NCI-H146 treated with DMSO at 0.1 percent for 48 hours (cell line): Measurements from ENCODE around the gene WNK2.

Experiments
- DNase-seq: peaks from one replicate; lab custom pipeline; 2025; ENCODE audit not compliant: unreplicated experiment; lab: John Stamatoyannopoulos, UW

Gene WNK2

GRCh38 chr9:93184432-93185265 is 710 bp downstream of the WNK2 start:
- DNase-seq: no peak

DNA sequence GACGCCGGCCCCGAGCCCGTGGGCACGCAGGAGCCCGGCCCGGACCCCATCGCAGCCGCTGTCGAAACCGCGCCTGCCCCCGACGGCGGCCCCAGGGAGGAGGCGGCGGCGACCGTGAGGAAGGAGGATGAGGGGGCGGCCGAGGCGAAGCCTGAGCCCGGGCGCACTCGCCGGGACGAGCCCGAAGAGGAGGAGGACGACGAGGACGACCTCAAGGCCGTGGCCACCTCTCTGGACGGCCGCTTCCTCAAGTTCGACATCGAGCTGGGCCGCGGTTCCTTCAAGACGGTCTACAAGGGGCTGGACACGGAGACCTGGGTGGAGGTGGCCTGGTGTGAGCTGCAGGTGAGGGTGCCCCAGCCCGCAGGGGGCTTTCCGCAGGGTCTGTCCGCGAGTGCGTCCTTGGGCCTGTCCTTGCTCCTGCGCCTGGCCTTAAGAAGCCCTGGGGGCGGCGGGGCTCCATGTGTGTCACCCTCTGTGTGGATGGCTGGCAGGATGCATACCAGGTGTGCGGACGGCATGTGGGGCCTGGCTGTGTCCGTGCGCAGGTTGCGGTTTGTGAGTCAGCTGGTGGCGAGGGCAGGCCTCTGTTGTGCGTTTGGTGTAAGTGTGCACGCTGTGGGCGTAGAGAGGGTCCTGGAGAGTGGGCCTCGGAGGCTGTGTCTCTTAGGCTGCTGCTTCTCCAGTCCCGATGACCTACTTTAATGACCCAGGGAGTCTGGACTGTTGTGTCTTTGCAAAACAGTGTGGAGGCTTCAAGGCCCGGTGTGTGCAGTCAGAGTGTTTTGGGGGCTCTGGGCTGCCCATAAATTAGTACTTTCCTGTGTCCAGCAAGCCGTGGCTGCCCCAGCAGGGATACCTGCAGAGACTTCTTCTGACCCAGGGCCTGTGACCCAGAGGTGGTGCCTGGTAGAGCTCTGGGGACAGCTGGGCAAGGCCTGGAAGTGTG is 1.6 kb downstream of the WNK2 start:
- no peak for DNase-seq

- DNase-seq: no peak
These were observed 2.4 kb downstream of the WNK2 start for GRCh38 chr9:93186215-93186945.

- DNase-seq: no peak
These were observed 3.1 kb downstream of the WNK2 start for GRCh38 chr9:93187047-93187446.

GRCh38 chr9:93187574-93187973 is 3.6 kb downstream of the WNK2 start:
- no peak for DNase-seq

DNA sequence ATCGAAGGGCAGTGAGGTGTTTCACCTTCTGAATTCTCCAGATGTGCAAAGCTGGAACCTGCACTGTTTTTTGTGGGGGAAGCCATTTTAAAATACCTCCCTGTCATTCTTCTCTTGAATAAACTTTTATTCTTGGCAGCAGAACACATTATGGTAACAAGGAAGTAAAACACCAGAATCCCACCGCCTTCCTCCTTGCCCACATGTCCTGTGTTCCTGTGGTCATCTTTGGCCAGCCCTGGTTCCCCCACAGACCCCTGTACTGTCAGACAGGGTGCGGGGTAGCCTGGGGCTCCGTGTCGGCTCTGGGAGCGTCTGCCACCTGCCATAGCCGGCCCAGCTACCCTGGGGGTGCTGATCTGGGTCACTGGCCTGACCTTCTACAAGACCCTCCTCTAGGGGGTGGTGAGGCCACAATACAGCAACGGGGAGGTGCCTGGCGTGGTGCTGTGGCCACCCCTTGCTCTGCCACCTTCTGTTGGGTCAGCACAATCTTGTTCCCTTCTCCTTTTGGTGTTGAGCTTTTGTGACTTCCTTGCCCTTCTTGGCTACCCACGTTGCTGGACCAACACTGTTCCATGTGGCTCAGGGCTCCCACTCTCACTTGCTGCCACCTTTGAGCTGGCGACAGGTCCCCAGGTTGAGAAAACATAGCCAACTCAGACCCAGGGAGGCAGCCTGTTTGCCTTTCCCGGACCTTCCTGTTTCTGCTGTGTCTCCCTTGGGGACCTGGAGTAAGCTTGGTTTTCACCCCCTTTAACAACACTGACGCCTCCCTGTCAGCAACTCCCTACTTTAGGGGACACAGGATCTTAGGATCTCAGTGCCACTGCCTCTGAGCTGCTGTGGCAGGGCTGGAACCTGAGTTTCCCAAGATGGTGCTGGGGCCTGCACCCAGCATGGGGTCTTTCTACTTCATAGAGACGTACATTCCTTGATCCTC is 4.8 kb downstream of the WNK2 start:
- DNase-seq: no peak

DNA sequence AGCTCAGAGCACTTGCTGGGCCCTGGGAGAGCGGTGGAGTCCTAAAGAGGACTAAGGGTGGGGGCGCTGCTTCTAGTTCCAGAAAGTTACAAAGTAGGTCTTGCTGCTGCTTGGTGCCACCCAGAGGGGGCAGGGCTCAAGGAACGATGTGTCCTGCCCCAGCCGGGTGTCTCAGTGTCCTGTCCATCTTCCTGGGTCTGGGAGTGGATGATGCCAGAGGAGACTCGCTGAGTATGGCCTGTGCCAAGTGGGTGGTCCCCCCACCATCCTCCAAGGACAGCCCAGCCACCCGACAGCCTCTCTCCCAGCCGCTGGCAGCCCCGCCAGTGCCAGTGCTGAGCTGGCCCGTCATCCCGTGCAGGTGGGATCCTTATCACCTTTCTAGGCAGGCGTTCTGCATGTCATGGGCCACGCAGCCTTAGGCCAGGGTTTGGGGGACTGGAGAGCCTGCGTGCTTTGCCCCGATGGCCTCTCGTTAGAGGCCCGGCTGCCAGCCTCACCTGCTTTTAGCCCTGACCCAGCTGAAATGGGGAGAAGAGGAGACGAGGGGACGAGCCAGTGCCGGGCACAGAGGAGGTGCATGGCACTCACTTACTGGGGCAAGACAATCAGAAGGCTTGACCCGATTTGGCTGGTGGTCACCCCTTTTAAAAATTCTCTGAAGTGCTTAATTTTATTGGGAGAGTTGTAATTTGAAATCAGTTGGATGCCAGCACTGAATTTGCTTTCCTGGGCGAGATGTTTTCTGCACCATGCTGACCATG is 5.6 kb downstream of the WNK2 start:
- no peak for DNase-seq

- no peak for DNase-seq
These were observed 6.2 kb downstream of the WNK2 start for GRCh38 chr9:93190133-93190525.

- DNase-seq: no peak
These were observed 6.9 kb downstream of the WNK2 start for GRCh38 chr9:93190656-93191353.

- no peak for DNase-seq
These were observed 7.4 kb downstream of the WNK2 start for GRCh38 chr9:93191354-93191660.

DNA sequence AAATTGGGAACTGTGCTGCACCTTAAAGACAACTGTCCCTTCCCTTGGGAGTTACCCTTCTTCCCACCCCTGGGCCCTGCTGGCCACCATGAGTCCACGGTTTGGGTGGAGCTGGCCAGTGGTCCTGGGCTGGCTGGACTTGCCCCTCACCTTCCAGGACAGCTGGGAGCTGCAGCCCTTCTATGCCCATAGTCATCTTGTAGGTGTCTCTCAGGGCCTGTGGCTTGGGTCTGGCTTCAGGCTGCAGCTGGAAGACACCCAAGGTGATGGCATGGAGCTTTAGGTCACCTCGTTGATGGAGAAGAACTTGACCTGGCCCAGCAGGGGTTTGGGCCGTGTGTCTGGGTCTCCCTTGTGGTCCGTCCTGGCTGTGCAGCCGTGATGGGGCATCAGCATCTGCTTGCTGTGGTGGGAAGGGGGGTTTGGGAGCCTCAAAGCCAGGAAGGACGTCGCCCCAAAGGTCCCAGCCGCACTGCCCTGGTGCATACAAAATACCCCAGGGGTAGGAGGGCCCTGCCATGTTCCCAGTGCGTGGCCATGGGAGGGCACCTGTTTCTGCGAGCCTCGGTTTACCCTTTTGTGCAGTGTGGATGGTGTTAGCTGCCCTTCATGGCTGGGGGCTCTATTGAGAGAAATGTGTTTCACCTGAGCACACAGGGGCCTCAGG is 8.9 kb downstream of the WNK2 start:
- no peak for DNase-seq

- DNase-seq: peak; percentile 56
These were observed 9.7 kb downstream of the WNK2 start for GRCh38 chr9:93193388-93194220.

DNA sequence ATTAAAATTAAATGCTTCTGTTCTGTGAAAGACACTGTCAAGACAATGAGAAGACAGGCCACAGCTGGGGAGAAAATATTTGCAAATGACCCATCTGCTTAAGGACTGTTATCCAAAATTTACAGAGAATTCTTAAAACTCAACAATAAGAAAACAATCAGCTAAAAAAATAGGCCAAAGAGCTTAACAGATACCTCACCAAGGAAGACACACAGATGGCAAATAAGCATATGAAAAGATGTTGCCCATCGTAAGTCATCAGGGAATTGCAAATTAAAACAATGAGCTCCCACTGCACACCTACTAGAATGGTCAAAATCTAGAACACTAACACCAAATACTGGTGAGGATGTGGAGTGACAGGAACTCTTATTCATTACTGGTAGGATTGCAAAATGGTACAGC is 10.3 kb downstream of the WNK2 start:
- DNase-seq: no peak

DNA sequence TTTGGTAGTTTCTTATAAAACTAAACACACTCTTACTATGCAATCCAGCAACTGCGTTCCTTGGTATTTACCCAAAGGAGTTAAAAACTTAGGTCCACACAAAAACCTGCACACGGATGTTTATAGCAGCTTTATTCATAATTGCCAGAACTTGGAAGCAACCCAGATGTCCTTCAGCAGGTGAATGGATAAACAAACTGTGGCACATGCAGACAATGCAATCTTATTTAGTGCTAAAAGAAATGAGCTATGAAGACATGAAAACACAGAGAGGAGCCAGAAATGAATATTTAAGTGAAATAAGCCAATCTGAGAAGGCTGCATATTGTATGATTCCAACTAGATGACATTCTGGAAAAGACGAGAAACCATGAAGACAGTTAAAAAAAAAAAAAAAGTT is 10.7 kb downstream of the WNK2 start:
- DNase-seq: no peak

- DNase-seq: no peak
These were observed 12.4 kb downstream of the WNK2 start for GRCh38 chr9:93196096-93197055.

DNA sequence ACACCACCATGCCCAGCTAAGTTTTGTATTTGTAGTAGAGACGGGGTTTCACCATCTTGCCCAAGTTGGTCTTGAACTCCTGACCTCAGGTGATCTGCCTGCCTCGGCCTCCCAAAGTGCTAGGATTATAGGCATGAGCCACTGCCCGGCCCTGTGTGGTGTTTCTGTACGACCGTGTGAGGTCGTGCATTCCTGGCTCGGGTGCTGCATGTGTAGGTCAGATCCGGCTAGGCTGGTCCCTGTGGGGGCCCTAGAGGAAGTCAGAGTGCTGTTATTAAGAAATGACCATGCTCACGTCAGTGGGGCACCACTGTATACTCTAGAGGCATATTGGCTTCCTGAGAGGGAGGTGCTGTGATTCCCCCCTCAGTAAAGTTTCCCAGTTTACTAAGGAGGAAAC is 13.7 kb downstream of the WNK2 start:
- no peak for DNase-seq
